Right lobe of liver (tissue), 4 donors: ENCODE data around the gene AHDC1.

Source experiments
- POLR2A ChIP-seq: fragments of 450-650 bp; IDR thresholded peaks from one replicate; pipeline ENCODE4 v1.6.1; 2017; ENCODE audit warnings: antibody characterized with exemption, mild to moderate bottlenecking
- TF ChIP-seq, protein P1 (sequence below), 4 donors: fragments of 200-600 bp in 3 of 4; fragments of 450-650 bp in 1 of 4; IDR thresholded peaks; one replicate each; pipeline versions ENCODE4 v1.5.1 to v1.8.0; 2016 to 2022; ENCODE audit warnings: antibody characterized with exemption in 4 of 4, mild to moderate bottlenecking in 2 of 4
- donor health status: DM: no; HTN: no; CAD: no.
- donor health status: DM: no; HTN: no; CAD: no.
- donor health status: DM: no; HTN: yes; CAD: no.

DNA sequence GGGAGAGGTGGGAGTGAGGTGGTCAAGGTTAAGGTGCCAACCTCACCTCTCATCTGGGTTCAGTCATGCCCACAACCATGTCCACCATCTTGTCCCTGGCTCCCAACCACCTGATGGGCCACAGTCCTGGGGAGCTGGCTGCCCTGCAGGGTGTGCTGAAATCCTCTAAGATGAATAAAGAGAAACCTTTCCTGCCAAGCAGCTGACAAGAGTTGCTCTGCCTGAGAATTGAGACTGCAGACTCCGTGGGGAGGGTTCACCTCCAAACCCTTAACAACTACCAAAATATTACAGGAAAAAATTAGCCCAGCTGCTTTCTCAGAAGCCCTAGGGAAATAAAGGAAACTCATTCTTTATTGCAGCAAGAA lies 46.2 kb upstream of the AHDC1 start:
- TF ChIP-seq POLR2A, result no peak
- TF ChIP-seq, protein P1, sequence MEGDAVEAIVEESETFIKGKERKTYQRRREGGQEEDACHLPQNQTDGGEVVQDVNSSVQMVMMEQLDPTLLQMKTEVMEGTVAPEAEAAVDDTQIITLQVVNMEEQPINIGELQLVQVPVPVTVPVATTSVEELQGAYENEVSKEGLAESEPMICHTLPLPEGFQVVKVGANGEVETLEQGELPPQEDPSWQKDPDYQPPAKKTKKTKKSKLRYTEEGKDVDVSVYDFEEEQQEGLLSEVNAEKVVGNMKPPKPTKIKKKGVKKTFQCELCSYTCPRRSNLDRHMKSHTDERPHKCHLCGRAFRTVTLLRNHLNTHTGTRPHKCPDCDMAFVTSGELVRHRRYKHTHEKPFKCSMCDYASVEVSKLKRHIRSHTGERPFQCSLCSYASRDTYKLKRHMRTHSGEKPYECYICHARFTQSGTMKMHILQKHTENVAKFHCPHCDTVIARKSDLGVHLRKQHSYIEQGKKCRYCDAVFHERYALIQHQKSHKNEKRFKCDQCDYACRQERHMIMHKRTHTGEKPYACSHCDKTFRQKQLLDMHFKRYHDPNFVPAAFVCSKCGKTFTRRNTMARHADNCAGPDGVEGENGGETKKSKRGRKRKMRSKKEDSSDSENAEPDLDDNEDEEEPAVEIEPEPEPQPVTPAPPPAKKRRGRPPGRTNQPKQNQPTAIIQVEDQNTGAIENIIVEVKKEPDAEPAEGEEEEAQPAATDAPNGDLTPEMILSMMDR (IDR thresholded peaks at IDR 0.05), result no peak
